Fibroblast of the aortic adventitia (primary cell): ENCODE measurements around the gene ITGA1. TPM values are rescaled to one million over a fixed set of nuclear protein-coding genes. Genes with fewer than 3 reads are reported as not detected.

Experiments used
- DNase-seq: peaks from one replicate; pipeline ENCODE4 v3.0.0-alpha.2; 2010; ENCODE audit warnings: low read depth
- H3K4me3 ChIP-seq: 2 replicates; pipeline ENCODE4 v1.5.1; 2011; ENCODE audit warnings: low read depth, mild to moderate bottlenecking, control low read depth, low read length, moderate library complexity
- total RNA-seq: library from RNA; depleted of rRNA; stranded (reverse); fragments of >200 nt; gene quantifications from 2 replicates; pipeline ENCODE4 v1.2.3, GENCODE V29; 2012; ENCODE audit warnings: low replicate concordance
- TF ChIP-seq, protein P1 (sequence below): IDR thresholded peaks from 2 replicates; pipeline ENCODE4 v1.5.1; 2011; ENCODE audit warnings: mild to moderate bottlenecking, low read length, control low read depth, inconsistent platforms; ENCODE audit not compliant: insufficient read depth

ITGA1 gene
- total RNA-seq, 1 donor, result 4.2 TPM

DNA sequence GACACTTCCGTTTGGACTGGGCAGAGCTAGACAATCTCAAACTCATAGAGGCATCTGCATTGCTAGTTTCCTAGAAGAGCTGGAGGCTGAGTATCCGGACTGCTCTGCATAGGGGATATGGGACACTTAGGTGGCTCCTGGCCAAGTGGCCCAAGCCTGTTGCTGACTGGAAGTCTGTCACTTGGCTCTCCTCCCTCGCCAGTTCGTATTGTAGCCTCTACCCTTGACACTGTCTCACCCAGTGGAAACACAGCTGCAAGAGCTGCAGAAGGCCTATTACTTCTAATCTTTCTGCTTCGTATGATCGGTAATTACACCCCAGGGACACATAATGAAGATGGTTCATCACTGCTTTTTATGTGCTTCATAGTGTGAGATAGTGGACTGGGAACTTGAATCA lies 34.7 kb downstream of the ITGA1 start:
- DNase-seq, result no peak
- TF ChIP-seq, protein P1, sequence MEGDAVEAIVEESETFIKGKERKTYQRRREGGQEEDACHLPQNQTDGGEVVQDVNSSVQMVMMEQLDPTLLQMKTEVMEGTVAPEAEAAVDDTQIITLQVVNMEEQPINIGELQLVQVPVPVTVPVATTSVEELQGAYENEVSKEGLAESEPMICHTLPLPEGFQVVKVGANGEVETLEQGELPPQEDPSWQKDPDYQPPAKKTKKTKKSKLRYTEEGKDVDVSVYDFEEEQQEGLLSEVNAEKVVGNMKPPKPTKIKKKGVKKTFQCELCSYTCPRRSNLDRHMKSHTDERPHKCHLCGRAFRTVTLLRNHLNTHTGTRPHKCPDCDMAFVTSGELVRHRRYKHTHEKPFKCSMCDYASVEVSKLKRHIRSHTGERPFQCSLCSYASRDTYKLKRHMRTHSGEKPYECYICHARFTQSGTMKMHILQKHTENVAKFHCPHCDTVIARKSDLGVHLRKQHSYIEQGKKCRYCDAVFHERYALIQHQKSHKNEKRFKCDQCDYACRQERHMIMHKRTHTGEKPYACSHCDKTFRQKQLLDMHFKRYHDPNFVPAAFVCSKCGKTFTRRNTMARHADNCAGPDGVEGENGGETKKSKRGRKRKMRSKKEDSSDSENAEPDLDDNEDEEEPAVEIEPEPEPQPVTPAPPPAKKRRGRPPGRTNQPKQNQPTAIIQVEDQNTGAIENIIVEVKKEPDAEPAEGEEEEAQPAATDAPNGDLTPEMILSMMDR, result no peak
- H3K4me3 ChIP-seq, result no peak overlapping the region

DNA sequence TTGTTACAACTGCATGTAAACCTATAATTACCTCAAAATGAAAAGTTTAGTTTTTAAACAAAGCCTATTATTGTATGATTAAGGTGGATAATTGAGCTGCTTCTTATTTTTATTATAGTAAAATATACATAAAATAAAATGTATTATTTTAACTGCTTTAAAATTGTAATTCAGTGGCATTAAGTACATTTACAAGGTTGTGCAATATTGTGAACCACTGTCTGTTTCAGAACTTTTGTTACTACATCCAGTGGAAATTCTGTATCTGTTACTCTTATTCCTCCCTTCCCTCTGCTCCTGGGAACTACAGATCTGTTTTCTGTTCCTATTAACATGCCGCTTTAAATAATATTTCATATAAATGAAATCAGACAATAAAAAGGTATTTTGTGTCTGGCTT lies 37.1 kb downstream of the ITGA1 start:
- H3K4me3 ChIP-seq, result no peak overlapping the region
- TF ChIP-seq, protein P1, result no peak
- DNase-seq, result no peak

DNA sequence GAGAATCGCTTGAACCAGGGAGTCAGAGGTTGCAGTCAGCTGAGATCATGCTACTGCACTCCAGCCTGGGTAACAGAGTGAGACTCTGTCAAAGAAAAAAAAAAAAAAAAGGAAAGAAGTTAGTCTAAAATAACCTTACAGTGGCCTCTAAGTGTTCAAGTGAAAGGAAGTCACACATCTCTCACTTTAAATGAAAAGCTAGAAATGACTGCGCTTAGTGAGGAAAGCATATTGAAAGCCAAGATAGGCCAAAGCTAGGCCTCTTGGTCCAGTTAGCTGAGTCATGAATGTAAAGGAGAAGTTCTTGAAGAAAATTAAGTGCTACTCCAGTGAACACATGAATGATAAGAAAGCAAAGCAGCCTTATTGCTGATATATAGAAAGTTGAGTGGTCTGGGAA lies 38.1 kb downstream of the ITGA1 start:
- no peak overlapping the region for H3K4me3 ChIP-seq
- no peak for DNase-seq
- TF ChIP-seq, protein P1, result no peak

DNA sequence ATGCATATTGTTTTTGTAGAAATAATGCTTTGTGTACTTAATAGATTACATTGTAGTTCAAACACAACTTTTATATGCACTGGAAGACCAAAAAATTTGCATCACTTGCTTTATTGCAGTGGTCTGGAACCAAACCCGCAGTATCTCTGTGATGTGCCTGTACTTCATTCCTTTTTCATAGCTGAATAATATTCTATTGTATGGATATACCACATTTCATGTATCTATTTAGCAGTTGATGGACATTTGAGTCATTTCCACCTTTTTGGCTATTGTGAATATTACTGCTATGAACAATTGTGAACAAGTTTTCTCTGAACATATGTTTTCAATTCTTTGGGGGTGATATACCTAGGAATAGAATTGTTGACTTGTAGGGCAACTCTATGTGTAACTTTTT lies 40.1 kb downstream of the ITGA1 start:
- no peak for DNase-seq
- H3K4me3 ChIP-seq, result no peak overlapping the region
- TF ChIP-seq, protein P1, result no peak

DNA sequence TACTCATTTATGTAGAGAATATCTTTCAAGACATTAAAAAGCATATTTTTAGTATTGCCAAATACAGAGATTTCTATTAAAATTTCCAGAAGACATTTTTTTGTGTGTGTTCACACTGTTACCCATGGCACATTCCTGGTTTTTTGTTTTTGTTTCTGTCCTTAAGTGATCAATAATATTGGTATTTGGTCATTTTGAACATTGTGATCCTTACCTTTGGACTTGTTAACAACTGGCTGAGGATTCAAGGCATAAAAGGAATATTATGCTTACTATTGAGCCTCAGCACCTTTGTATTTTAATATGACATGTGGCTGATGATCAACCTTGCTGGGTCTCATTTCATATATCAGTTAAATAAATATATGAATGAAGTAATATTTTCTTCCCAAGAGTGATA lies 41.9 kb downstream of the ITGA1 start:
- no peak for DNase-seq
- TF ChIP-seq, protein P1, result no peak
- no peak overlapping the region for H3K4me3 ChIP-seq

DNA sequence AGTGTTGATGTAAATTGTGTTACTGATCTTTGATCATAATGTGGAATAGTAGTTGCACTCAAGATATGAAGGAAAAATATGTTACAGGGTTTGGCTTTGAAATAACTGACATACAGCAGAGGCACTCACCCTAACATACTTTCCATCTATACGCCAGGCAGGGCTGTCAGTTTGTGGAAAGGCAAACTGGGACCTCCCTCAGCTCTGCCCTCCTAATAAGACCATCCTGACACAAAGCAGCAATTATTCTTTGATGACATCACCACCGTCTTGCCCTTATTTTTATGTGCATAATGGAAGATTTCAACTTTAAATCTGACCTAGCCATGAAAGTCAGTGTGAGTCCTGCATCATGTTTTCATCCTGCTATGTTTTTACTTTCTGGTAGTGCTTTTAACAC lies 42.9 kb downstream of the ITGA1 start:
- no peak for DNase-seq
- no peak overlapping the region for H3K4me3 ChIP-seq
- TF ChIP-seq, protein P1, result no peak

DNA sequence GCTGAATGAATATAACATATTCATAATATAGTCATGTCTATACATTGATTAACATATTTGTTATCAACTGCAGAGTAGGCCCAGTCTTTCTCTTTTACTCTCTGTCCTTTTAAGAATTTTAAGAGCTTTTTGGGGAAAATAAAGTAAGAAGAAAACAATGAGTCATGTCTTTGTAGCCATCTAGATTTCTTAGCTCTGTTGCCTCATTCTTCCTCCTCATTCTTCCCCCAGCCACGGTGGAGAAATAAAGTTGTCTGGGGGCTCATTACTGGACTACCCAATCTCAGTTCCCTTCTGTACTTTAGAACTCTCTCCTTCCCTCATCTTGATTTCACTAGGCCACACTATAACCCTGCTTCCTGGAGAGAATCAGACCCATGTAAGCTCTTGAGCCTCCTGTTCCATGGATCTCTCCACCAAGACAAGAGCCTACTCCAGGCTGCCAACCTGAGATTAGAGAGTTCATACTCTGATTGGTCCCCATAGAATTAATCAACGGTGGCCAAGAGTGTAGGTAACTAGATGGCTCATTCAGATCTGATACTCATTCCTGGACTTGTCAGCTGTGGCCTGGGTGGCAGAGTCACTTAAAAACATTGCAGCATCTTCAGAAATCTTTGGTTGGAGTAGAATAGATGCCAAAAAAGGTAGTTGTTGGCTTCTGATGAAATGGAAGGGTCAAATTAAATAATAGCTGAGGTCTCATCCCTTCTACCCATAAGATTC lies 44.2 kb downstream of the ITGA1 start:
- DNase-seq, result no peak
- TF ChIP-seq, protein P1, result no peak
- no peak overlapping the region for H3K4me3 ChIP-seq
